Adrenal gland (tissue), 5 donors: ENCODE results near the gene SEC14L3.

ENCODE experiments used
- POLR2A ChIP-seq, 2 donors: fragments of 450-650 bp; IDR thresholded peaks; one replicate each; pipeline ENCODE4 v1.6.1; 2017; ENCODE audit warnings: antibody characterized with exemption in 2 of 2, mild to moderate bottlenecking in 2 of 2, moderate library complexity in 1 of 2
- TF ChIP-seq, protein P1 (sequence below), 6 experiments: fragments of 450-650 bp in 4 of 6; fragments of 200-600 bp in 2 of 6; sonication (generic) in 1 of 6; IDR thresholded peaks; 1 replicate in 5 of 6; 2 replicates in 1 of 6; pipeline versions ENCODE4 v1.5.1 to v1.8.0; 2016 to 2021; ENCODE audit warnings: antibody characterized with exemption in 6 of 6, mild to moderate bottlenecking in 2 of 6, moderate library complexity in 1 of 6
- donor health status: DM: no; HTN: no; CAD: no.

DNA sequence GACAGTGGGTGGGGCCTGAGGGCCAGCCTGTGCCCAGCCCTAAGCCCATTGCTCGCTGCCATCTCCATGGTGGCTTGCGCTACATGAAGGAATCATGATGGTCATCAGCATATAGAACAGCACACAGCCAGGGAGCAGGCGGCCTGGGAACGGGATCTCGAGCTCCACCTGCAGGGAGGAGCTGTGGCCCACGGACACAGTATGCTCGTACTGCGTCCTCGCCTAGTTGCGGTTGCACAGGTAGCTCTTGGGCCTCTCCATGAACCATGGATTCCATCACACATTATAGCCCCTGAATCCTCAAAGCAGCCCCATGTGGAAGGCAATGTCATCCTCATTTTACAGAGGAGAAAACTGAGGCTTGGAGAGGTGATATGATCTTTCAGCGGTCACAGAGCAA, 18.6 kb upstream of the SEC14L3 start:
- no peak for TF ChIP-seq POLR2A (IDR thresholded peaks at IDR 0.05)
- TF ChIP-seq, protein P1, sequence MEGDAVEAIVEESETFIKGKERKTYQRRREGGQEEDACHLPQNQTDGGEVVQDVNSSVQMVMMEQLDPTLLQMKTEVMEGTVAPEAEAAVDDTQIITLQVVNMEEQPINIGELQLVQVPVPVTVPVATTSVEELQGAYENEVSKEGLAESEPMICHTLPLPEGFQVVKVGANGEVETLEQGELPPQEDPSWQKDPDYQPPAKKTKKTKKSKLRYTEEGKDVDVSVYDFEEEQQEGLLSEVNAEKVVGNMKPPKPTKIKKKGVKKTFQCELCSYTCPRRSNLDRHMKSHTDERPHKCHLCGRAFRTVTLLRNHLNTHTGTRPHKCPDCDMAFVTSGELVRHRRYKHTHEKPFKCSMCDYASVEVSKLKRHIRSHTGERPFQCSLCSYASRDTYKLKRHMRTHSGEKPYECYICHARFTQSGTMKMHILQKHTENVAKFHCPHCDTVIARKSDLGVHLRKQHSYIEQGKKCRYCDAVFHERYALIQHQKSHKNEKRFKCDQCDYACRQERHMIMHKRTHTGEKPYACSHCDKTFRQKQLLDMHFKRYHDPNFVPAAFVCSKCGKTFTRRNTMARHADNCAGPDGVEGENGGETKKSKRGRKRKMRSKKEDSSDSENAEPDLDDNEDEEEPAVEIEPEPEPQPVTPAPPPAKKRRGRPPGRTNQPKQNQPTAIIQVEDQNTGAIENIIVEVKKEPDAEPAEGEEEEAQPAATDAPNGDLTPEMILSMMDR (IDR thresholded peaks at IDR 0.05) = no peak
